GM12872 (cell line): ENCODE measurements around the gene MBNL2.

ENCODE experiments used
- CTCF ChIP-seq: IDR thresholded peaks from 3 replicates; pipeline ENCODE4 v1.5.1; 2011; ENCODE audit warnings: low read depth, mild to moderate bottlenecking, low read length, moderate library complexity; ENCODE audit not compliant: insufficient read depth

Gene MBNL2

GRCh38 chr13:97241761-97242160 is 19.6 kb downstream of the MBNL2 start:
- TF ChIP-seq CTCF = no peak

GRCh38 chr13:97242755-97243497 is 20.8 kb downstream of the MBNL2 start:
- TF ChIP-seq CTCF = no peak

GRCh38 chr13:97243915-97244781 is 22.0 kb downstream of the MBNL2 start:
- no peak for TF ChIP-seq CTCF

- TF ChIP-seq CTCF = no peak
Observed at GRCh38 chr13:97245011-97245410, 22.9 kb downstream of the MBNL2 start.

GRCh38 chr13:97246596-97247158 is 24.5 kb downstream of the MBNL2 start:
- TF ChIP-seq CTCF = no peak

- TF ChIP-seq CTCF = no peak
Observed at GRCh38 chr13:97248243-97248642, 26.1 kb downstream of the MBNL2 start.

- TF ChIP-seq CTCF = no peak
Observed at GRCh38 chr13:97249093-97249795, 27.1 kb downstream of the MBNL2 start.
